Motor neuron (in vitro differentiated cells): ENCODE results near the gene OR2L13. TPM values are rescaled to one million over a fixed set of nuclear protein-coding genes. Genes with fewer than 3 reads are reported as not detected.

Experiments used
- ATAC-seq, 8 experiments: fragments of 200-7000 bp; cut with Tn5 transposase; replicated peaks in 6 of 8; 2 replicates each; pipeline ENCODE4 v1.8.0; 2021; ENCODE audit warnings: mild to moderate bottlenecking in 8 of 8, moderate library complexity in 8 of 8
- H3K27ac ChIP-seq, 2 donors: fragments of 250-450 bp; sonication (Bioruptor Pico); 2 replicates each; pipeline ENCODE4 v1.9.0; 2021; ENCODE audit warnings: antibody characterized with exemption in 2 of 2, mild to moderate bottlenecking in 2 of 2, moderate library complexity in 1 of 2
- H3K4me1 ChIP-seq, 2 donors: fragments of 250-450 bp; sonication (Bioruptor Pico); replicated peaks in 1 of 2; 2 replicates each; pipeline ENCODE4 v1.6.1; 2021; ENCODE audit warnings: antibody characterized with exemption in 2 of 2, mild to moderate bottlenecking in 2 of 2, moderate library complexity in 1 of 2
- H3K4me3 ChIP-seq, 5 donors: fragments of 250-450 bp; sonication (Bioruptor Pico); 2 replicates each; pipeline ENCODE4 v1.9.0; 2021; ENCODE audit warnings: antibody characterized with exemption in 5 of 5, mild to moderate bottlenecking in 5 of 5, moderate library complexity in 4 of 5
- WGBS, 10 experiments: fragments of 450-650 bp; shearing (Covaris generic); methylation state at CpG; one replicate each; pipeline ENCODE4 v1.0.0; 2022; 5-methylcytosine and 5-hydroxymethylcytosine counted together
- in situ Hi-C, 9 experiments: fragments of 400-800 bp; cut with MboI; loops; one replicate each; pipeline ENCODE4 v1.15.0; 2021; ENCODE audit warnings: low sequenced_read_pairs in 9 of 9, low pct_unique_long_range_greater_than_20kb in 2 of 9; ENCODE audit not compliant: unreplicated experiment in 9 of 9
- total RNA-seq, 8 experiments: library from RNA; unstranded; fragments of 300-600 nt; gene quantifications; 2 replicates each; pipeline versions ENCODE4 v1.2.3 to v1.2.4, GENCODE V29; 2022

OR2L13 gene
- total RNA-seq, 8 experiments from 2014 or later = 0.05 to 0.77 (median 0.30) TPM; not detected in 2

DNA sequence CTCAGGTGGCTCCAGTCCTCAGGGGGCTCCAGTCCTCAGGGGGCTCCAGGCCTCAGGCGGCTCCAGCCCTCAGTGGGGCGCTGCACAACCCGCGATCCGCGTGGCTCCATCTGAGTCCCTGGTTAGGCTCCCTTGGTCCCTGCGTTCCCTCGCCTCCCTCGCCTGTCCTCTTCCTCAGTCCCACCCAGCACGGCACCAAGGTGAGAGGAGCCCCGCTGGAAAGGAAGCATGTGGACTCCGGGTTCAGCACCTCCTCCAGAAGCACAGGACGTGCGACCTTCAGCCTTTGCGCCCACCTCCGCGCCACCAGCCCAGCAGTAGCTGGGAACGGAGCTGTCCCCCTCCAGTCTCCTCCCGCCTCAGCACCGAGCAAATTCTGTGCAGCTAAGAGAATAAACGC lies 41.8 kb downstream of the OR2L13 start:
- no peak for ATAC-seq
- in situ Hi-C loops = no loop called here
- 31 to 90% (median 80%) methylated on average over 1 to 13 of the region's 21 CpGs; no CpG with 5 or more reads in 3 of the 10 experiments for WGBS, 10 experiments

GRCh38 chr1:248140846-248141245 lies 45.9 kb downstream of the OR2L13 start:
- no peak for ATAC-seq
- H3K4me3 ChIP-seq = no peak overlapping the region
- no peak overlapping the region for H3K27ac ChIP-seq
- in situ Hi-C loops = no loop called here
- no peaks in the 10 kb centered on the region for H3K4me1 ChIP-seq
- WGBS, 10 experiments = 0 to 75% (median 32%) methylated on average over 1 of the region's 1 CpG

More for the DNA sequence above, 41.8 kb downstream of the OR2L13 start:
- Histone ChIP-seq H3K27ac (no peak overlapping the region), H3K4me3 (no peak overlapping the region), H3K4me1 (no peaks in the 10 kb centered on the region)

DNA sequence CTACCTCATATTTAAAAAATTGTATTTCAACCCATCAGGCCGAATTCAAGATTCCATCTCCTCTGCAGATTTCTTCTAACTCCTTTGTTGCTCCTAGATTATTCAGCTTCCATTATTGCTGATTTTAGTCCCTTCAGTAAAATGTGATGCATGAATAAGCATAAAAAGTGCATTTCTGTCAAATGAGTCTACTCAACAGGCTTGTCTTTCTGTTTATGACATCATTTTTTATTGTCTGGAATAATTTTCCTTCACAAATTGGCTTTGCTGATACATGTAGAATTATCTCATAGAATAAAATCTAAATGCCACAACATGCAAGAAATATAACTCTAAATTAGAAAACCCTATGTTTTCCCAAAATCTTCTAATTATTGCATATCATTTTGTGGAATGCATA lies 48.3 kb downstream of the OR2L13 start:
- Histone ChIP-seq H3K27ac (no peak overlapping the region), H3K4me3 (no peak overlapping the region), H3K4me1 (no peaks in the 10 kb centered on the region)
- 0 to 43% (median 18%) methylated on average over 1 of the region's 1 CpG for WGBS, 10 experiments
- in situ Hi-C loops = no loop called here
- ATAC-seq = no peak

DNA sequence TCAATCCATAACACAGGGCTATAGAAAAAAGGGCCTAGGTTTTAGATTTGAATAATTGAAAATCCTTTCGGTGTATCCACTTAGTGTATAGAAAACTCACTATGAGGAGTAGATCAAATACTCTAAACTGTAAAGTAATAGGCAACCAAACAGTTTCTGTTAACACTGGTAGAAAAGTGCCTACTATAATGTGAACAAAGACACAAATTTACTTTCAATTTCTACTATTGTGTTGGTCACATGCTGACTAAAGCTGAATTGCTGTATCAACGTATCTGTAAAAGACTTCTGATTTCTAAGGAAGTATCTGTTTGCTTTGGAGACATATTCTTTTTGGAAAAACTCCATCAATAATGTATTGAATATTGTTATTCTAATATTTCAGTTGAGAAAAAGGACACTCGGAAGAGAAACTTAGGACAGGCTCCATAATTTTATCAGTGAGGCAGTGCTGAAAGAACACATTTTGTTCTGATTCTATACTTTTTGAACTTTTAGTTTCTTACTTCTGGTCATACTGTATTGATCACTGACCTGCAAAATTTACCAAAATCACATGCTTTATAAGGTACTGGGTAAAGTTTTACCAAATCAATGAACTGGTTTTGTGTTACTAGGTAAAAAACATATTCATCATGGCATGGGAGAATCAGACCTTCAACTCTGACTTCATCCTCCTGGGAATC lies 49.7 kb downstream of the OR2L13 start, which contains the start of gene OR2M5:
OR2M5 (plus strand) TSS at position 636 of the 686 bp plus-strand sequence; CDS start at position 636, 0 bp downstream.
- ATAC-seq = no peak
- no peaks in the 10 kb centered on the region for H3K4me1 ChIP-seq
- in situ Hi-C loops = no loop called here
- 0 to 82% (median 61%) methylated on average over 1 to 3 of the region's 3 CpGs; no CpG with 5 or more reads in 1 of the 10 experiments for WGBS, 10 experiments
- H3K4me3 ChIP-seq = no peak within 1 kb of the TSS
- no peak within 1 kb of the TSS for H3K27ac ChIP-seq

Other genes with a start within 250 kb of the OR2L13 start
- gene TRIM58, start 238.0 kb upstream of the OR2L13 start, total RNA-seq = 1 to 10 TPM in 2 of 8 experiments, under 1 TPM in 5, not detected in 1; 0.27 to 4.7 (median 0.52) TPM
- 1 to 10 TPM in 1 of 8 experiments, under 1 TPM in 7; 0.33 to 1.0 (median 0.51) TPM for gene OR2W3, start 199.6 kb upstream of the OR2L13 start, total RNA-seq
- gene OR2T8, start 174.9 kb upstream of the OR2L13 start, total RNA-seq = under 1 TPM in 1 of 8 experiments, not detected in 7; 0.47 TPM
- gene OR2AJ1, start 170.3 kb upstream of the OR2L13 start, total RNA-seq = under 1 TPM in 2 of 8 experiments, not detected in 6; 0.21 to 0.24 TPM
- 1 to 10 TPM in 2 of 8 experiments, under 1 TPM in 2, not detected in 4; 0.36 to 1.9 (median 0.80) TPM for gene OR2L8, start 146.3 kb upstream of the OR2L13 start, total RNA-seq
- 1 to 10 TPM in 2 of 8 experiments, under 1 TPM in 1, not detected in 5; 1.00 to 1.5 (median 1.1) TPM for gene OR2AK2, start 130.0 kb upstream of the OR2L13 start, total RNA-seq
- gene OR2L5, start 81.5 kb upstream of the OR2L13 start, total RNA-seq = 1 to 10 TPM in 1 of 8 experiments, under 1 TPM in 3, not detected in 4; 0.08 to 1.0 (median 0.26) TPM
- under 1 TPM in 7 of 8 experiments, not detected in 1; 0.08 to 0.70 (median 0.29) TPM for gene OR2L2, start 65.1 kb upstream of the OR2L13 start, total RNA-seq
- under 1 TPM in 6 of 8 experiments, not detected in 2; 0.13 to 0.63 (median 0.21) TPM for gene OR2L3, start 48.3 kb upstream of the OR2L13 start, total RNA-seq
- 1 to 10 TPM in 1 of 8 experiments, under 1 TPM in 3, not detected in 4; 0.21 to 1.0 (median 0.45) TPM for gene OR2M5, start 50.0 kb downstream of the OR2L13 start, total RNA-seq
- gene OR2M2, start 79.6 kb downstream of the OR2L13 start, total RNA-seq = under 1 TPM in 2 of 8 experiments, not detected in 6; 0.59 to 0.85 TPM
- gene OR2M3, start 102.1 kb downstream of the OR2L13 start, total RNA-seq = under 1 TPM in 6 of 8 experiments, not detected in 2; 0.08 to 0.87 (median 0.41) TPM
- under 1 TPM; 0.05 to 0.80 (median 0.13) TPM for gene OR2M4, start 136.2 kb downstream of the OR2L13 start, total RNA-seq
- 1 to 10 TPM in 1 of 8 experiments, under 1 TPM in 5, not detected in 2; 0.14 to 1.0 (median 0.28) TPM for gene OR2T33, start 182.8 kb downstream of the OR2L13 start, total RNA-seq
- gene OR2T12, start 208.2 kb downstream of the OR2L13 start, total RNA-seq = 1 to 10 TPM in 2 of 8 experiments, under 1 TPM in 3, not detected in 3; 0.05 to 1.7 (median 0.41) TPM
- gene OR2M7, start 229.4 kb downstream of the OR2L13 start, total RNA-seq = under 1 TPM in 1 of 8 experiments, not detected in 7; 0.76 TPM